GM12873 (cell line): ENCODE data around the gene GYG1.
A peak's percentile ranks its signal among the peaks of the same experiment; 100 is the strongest.

Experiments used
- CTCF ChIP-seq: IDR thresholded peaks from 2 replicates; pipeline ENCODE4 v1.5.1; 2012; ENCODE audit warnings: low read depth, mild to moderate bottlenecking, moderate library complexity, low read length, control low read depth; ENCODE audit not compliant: insufficient read depth; ENCODE audit errors: missing control alignments

The GYG1 gene

GRCh38 chr3:148953094-148953493 lies 38.2 kb upstream of the GYG1 start:
- TF ChIP-seq CTCF: no peak

GRCh38 chr3:148954981-148955380 lies 36.4 kb upstream of the GYG1 start:
- no peak for TF ChIP-seq CTCF

DNA sequence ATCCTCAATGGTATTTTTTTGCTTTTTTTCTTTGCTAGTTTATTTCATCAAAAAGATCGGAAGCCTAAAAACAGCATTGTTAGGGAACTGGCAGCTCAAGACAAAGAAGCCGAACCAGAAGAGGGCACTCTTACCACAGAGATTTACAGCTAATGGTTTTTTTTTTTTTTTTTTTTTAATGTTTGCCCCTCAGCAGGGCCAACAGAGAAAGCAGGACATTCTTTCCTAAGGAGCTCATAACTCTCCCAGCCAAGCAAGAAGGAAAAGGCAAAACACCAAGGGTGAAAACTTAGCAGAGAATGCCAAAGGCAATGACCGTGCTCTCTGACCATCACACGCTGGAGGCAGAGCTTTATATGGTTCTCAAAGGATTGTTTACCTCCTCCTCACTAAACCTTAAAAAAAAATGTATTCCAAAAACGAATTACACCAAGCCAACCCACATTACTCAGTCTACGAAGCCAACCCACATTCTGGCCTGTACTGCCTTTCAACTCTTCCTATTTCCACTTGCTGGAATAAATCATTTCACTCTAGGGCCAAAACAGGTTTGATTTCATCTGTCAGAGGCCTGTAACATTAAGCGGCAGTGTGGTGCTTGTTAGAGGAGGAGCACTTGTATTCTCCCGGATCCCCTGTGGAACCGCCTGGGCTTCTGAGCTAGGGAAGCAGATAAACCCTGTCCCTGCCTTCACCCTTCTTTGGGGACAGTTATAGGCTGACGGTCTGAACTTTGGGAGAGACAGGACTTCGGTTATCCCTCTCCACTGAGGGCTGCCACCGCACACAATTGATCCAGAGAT lies 35.6 kb upstream of the GYG1 start:
- peak; percentile 60 for TF ChIP-seq CTCF

DNA sequence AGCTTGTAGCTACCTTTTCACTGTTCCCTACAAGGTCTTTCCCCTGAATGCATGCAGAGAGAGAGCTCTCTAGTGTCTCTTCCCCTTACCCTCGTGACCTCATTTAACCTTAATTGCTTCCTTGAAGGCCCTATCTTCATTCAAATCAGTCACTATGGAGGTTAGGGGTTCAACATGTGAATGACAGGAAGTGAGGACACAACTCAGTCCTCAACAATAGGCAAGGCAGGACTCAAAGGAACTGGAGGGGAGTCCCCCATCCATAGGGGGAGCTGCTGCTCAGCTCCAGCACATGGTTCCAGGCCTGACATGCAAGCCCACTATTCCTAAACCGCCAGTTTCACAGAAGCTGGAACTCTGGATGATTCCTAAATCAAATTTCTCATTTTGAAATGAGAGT lies 33.8 kb upstream of the GYG1 start:
- peak; percentile 43 for TF ChIP-seq CTCF

DNA sequence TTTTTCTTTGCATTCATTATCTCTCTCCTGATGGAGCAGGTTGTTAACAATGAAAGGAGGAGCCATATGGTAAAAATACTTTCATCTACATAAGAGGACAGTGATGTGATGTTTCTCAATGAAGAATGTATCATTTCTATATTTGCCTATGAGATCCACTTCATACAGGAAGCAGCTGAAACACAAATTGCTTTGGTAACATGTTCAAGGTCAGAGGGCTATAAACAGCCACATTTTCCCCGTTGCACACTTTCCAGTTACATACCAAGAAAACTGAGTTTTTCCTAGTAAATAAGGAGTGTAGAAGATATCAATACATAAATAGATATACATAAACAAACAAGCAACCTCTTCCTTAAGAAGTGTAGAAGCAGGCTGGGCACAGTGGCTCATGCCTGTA lies 32.6 kb upstream of the GYG1 start:
- TF ChIP-seq CTCF: no peak

- TF ChIP-seq CTCF: peak; percentile 20
These were observed 28.8 kb upstream of the GYG1 start for GRCh38 chr3:148962513-148962912.

GRCh38 chr3:148964809-148965208 lies 26.5 kb upstream of the GYG1 start:
- no peak for TF ChIP-seq CTCF

- TF ChIP-seq CTCF: no peak
These were observed 23.0 kb upstream of the GYG1 start for GRCh38 chr3:148968321-148968720.
